ENCODE results near the gene SCAPER.
"Not testable (repeated sequence)": the region's sequence is repeated elsewhere in the genome, so short reads cannot be mapped to it uniquely, and the experiment has no call there.

DNA sequence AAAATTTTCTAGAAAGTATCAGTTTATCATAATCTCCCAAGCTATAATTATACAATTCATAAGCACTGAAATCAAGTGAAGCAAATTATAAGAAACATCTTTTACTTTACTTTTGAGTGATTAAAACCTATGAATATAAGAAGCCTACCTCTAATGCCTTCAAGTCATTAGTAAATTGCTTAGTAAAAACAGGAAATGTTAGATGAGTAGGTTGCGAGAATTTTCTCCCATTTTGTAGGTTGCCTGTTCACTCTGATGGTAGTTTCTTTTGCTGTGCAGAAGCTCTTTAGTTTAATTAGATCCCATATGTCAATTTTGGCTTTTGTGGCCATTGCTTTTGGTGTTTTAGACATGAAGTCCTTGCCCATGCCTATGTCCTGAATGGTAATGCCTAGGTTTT is 201.1 kb downstream of the SCAPER start:
- TF ChIP-seq FOXA1 (IDR thresholded peaks at IDR 0.05); BHLHE40 (IDR thresholded peaks at IDR 0.05; ENCODE audit: borderline replicate concordance); SP1 (IDR thresholded peaks at IDR 0.05); HDGF (IDR thresholded peaks at IDR 0.05; ENCODE audit: borderline replicate concordance); CTBP1 (IDR thresholded peaks at IDR 0.05; ENCODE audit: borderline replicate concordance); ARNT (IDR thresholded peaks at IDR 0.05); NFRKB (IDR thresholded peaks at IDR 0.05); SUZ12 (IDR thresholded peaks at IDR 0.05); FOXK2 (IDR thresholded peaks at IDR 0.05); L3MBTL2 (conservative IDR thresholded peaks at IDR 0.05): not testable (repeated sequence)

All from HEK293T (cell line).